HUES48 (cell line): ENCODE results near the gene HNRNPK.
"Not testable (repeated sequence)": the region's sequence is repeated elsewhere in the genome, so short reads cannot be mapped to it uniquely, and the experiment has no call there.

Source experiments
- H3K27ac ChIP-seq: one replicate; pipeline ENCODE4 v1.7.0; 2013; ENCODE audit warnings: low read depth, low read length, inconsistent platforms
- H3K27me3 ChIP-seq: 2 replicates; pipeline ENCODE4 v1.6.1; 2013; ENCODE audit warnings: mild to moderate bottlenecking, low read length; ENCODE audit not compliant: control insufficient read depth, insufficient read depth
- H3K36me3 ChIP-seq: 2 replicates; pipeline ENCODE4 v1.6.1; 2013; ENCODE audit warnings: low read length; ENCODE audit not compliant: control insufficient read depth, insufficient read depth
- H3K4me1 ChIP-seq: 2 replicates; pipeline ENCODE4 v1.6.1; 2013; ENCODE audit warnings: mild to moderate bottlenecking, low read length; ENCODE audit not compliant: control insufficient read depth, insufficient read depth
- H3K4me3 ChIP-seq: 2 replicates; pipeline ENCODE4 v1.5.1; 2013; ENCODE audit warnings: mild to moderate bottlenecking, low read depth, low read length
- H3K9ac ChIP-seq: 2 replicates; pipeline ENCODE4 v1.6.1; 2013; ENCODE audit warnings: mild to moderate bottlenecking, low read depth, low read length, moderate library complexity
- H3K9me3 ChIP-seq: 2 replicates; pipeline ENCODE4 v1.6.1; 2013; ENCODE audit warnings: low read length; ENCODE audit not compliant: control insufficient read depth, insufficient read depth

Gene HNRNPK

DNA sequence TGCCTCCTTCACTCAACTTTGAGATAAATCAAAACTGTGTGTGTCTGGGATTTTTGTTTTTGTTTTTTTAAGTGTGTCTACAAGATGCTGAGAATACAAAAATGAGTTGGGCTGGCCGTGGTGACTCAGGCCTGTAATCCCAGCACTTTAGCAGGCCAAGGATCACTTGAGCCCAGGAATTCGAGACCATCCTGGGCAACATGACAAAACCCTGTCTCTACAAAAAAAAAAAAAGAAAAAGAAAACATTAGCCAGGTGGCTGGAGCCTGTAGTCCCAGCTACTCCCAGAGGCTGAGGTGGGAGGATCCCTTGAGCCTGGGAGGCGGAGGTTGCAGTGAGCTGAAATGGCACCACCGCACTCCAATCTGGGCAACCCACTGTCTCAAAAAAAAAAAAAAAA lies 21.0 kb downstream of the HNRNPK start:
- no peak overlapping the region for H3K9ac ChIP-seq
- no peaks in the 10 kb centered on the region for H3K36me3 ChIP-seq
- H3K27ac ChIP-seq: no peak overlapping the region
- no peaks in the 10 kb centered on the region; the same call in 1 of the 2 replicates for H3K4me1 ChIP-seq
- no peaks in the 10 kb centered on the region for H3K27me3 ChIP-seq
- no peaks in the 10 kb centered on the region for H3K9me3 ChIP-seq
- H3K4me3 ChIP-seq: no peak overlapping the region

- peak overlapping the region; percentile 61 for H3K4me3 ChIP-seq
- peaks cover under 1% of the 10 kb centered on the region; the same call in 1 of the 2 replicates for H3K36me3 ChIP-seq
- no peaks in the 10 kb centered on the region for H3K27me3 ChIP-seq
- H3K4me1 ChIP-seq: no peaks in the 10 kb centered on the region; the same call in 1 of the 2 replicates
- no peaks in the 10 kb centered on the region for H3K9me3 ChIP-seq
- H3K27ac ChIP-seq: no peak overlapping the region
- H3K9ac ChIP-seq: peak overlapping the region; percentile 32; the same call in 1 of the 2 replicates
Observed at GRCh38 chr9:83957248-83957513, 22.8 kb downstream of the HNRNPK start.

GRCh38 chr9:83956436-83957247 lies 23.4 kb downstream of the HNRNPK start:
- Histone ChIP-seq H3K4me1 (no peaks in the 10 kb centered on the region; the same call in 1 of the 2 replicates), H3K27me3 (no peaks in the 10 kb centered on the region), H3K4me3 (peak overlapping the region; percentile 61), H3K9me3 (no peaks in the 10 kb centered on the region), H3K36me3 (peaks cover 6% of the 10 kb centered on the region), H3K27ac (no peak overlapping the region), H3K9ac (peak overlapping the region; percentile 32; the same call in 1 of the 2 replicates)

DNA sequence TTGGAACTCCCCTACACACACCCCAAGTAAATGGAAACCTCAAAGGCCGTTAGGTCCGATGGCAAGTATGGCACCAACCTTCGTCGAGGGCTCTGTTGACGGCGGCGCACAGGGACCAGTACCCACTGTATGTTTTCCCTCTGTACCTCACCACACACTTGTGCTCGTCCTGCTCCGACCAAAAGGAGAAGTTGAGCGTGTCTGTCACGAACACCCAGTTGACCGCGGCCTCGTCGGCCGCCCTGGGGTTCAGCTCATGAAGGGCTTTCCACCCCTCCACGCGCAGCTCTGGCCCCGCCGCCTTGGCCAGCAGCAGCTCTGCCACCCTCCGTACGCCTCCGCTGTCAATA lies 24.0 kb downstream of the HNRNPK start:
- Histone ChIP-seq H3K27ac (no peak overlapping the region), H3K9ac (peak overlapping the region; percentile 32; the same call in 1 of the 2 replicates), H3K4me1 (no peaks in the 10 kb centered on the region; the same call in 1 of the 2 replicates), H3K4me3 (peak overlapping the region; percentile 61), H3K9me3 (no peaks in the 10 kb centered on the region), H3K27me3 (no peaks in the 10 kb centered on the region), H3K36me3 (peaks cover 8% of the 10 kb centered on the region)

DNA sequence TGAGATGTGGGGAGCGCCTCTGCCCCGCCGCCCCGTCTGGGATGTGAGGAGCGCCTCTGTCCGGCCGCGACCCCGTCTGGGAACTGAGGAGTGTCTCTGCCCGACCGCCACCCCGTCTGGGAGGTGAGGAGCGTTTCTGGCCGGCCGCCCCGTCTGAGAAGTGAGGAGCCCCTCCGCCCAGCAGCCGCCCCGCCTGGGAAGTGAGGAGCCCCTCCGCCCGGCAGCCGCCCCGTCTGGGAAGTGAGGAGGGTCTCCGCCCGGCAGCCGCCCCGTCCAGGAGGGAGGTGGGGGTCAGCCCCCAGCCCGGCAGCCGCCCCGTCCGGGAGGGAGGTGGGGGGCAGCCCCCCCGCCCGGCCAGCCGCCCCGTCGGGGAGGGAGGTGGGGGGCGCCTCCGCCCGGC lies 31.9 kb downstream of the HNRNPK start:
- H3K27me3 ChIP-seq, H3K27ac ChIP-seq, H3K4me1 ChIP-seq, H3K4me3 ChIP-seq, H3K9me3 ChIP-seq, H3K9ac ChIP-seq: not testable (repeated sequence)
- H3K36me3 ChIP-seq: peaks cover 15% of the 10 kb centered on the region

GRCh38 chr9:83940590-83941303 lies 39.3 kb downstream of the HNRNPK start:
- H3K4me3 ChIP-seq: no peak overlapping the region
- H3K9ac ChIP-seq: no peak overlapping the region
- no peaks in the 10 kb centered on the region for H3K9me3 ChIP-seq
- H3K36me3 ChIP-seq: peaks cover 19% of the 10 kb centered on the region; the same call in 1 of the 2 replicates
- no peaks in the 10 kb centered on the region for H3K4me1 ChIP-seq
- H3K27me3 ChIP-seq: no peaks in the 10 kb centered on the region
- H3K27ac ChIP-seq: no peak overlapping the region

- Histone ChIP-seq H3K9ac (no peak overlapping the region), H3K4me3 (no peak overlapping the region), H3K4me1 (peaks cover 8% of the 10 kb centered on the region), H3K27ac (no peak overlapping the region), H3K9me3 (no peaks in the 10 kb centered on the region), H3K36me3 (peaks cover 11% of the 10 kb centered on the region; the same call in 1 of the 2 replicates), H3K27me3 (no peaks in the 10 kb centered on the region)
Observed at GRCh38 chr9:83937861-83938455, 42.1 kb downstream of the HNRNPK start.

DNA sequence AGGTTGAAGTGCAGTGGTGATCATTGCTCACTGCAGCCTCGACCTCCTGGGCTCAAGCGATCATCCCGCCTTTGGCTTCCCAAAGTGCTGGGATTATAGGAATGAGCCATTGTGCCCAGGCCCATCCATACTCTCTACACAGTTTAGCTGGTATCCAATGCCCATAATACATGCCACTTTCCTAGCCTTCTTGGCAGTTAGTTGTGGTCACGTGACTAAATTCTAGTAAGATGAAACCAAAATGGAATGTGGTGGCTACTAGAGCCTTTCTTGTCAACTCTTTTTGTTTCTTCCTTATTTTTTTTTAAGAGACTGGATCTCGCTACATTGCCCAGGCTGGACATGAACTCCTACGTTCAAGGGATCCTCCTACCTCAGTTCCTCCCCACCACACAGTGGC lies 43.5 kb downstream of the HNRNPK start:
- H3K27ac ChIP-seq: no peak overlapping the region
- no peak overlapping the region for H3K9ac ChIP-seq
- no peaks in the 10 kb centered on the region for H3K27me3 ChIP-seq
- no peaks in the 10 kb centered on the region for H3K9me3 ChIP-seq
- no peaks in the 10 kb centered on the region for H3K36me3 ChIP-seq
- no peak overlapping the region for H3K4me3 ChIP-seq
- peaks cover 8% of the 10 kb centered on the region for H3K4me1 ChIP-seq

- H3K27ac ChIP-seq: no peak overlapping the region
Observed at GRCh38 chr9:83935276-83935935, 44.6 kb downstream of the HNRNPK start.

GRCh38 chr9:83934569-83935275 lies 45.3 kb downstream of the HNRNPK start:
- no peaks in the 10 kb centered on the region for H3K36me3 ChIP-seq
- H3K4me1 ChIP-seq: peaks cover 8% of the 10 kb centered on the region
- H3K27ac ChIP-seq: no peak overlapping the region
- no peak overlapping the region for H3K9ac ChIP-seq
- no peak overlapping the region for H3K4me3 ChIP-seq
- no peaks in the 10 kb centered on the region for H3K9me3 ChIP-seq
- no peaks in the 10 kb centered on the region for H3K27me3 ChIP-seq

More at GRCh38 chr9:83935276-83935935, 44.6 kb downstream of the HNRNPK start:
- peaks cover 8% of the 10 kb centered on the region for H3K4me1 ChIP-seq
- H3K36me3 ChIP-seq: no peaks in the 10 kb centered on the region
- H3K27me3 ChIP-seq: no peaks in the 10 kb centered on the region
- H3K4me3 ChIP-seq: no peak overlapping the region
- H3K9ac ChIP-seq: no peak overlapping the region
- H3K9me3 ChIP-seq: no peaks in the 10 kb centered on the region
